Activated CD8-positive, alpha-beta memory T cell treated with anti-CD3 and anti-CD28 coated beads, Interleukin-2, amount 10 ng/mL, durations not matched to agents 7 days and 5 days (primary cell): Measurements from ENCODE around the gene SON. TPM values are rescaled to one million over a fixed set of nuclear protein-coding genes. Genes with fewer than 3 reads are reported as not detected.
"Not testable (repeated sequence)": the region's sequence is repeated elsewhere in the genome, so short reads cannot be mapped to it uniquely, and the experiment has no call there.

Source experiments
- ATAC-seq: fragments of 150-1000 bp; cut with Tn5 transposase; one replicate; pipeline ENCODE4 v1.10.0; 2021; ENCODE audit warnings: moderate library complexity
- CTCF ChIA-PET: fragments of 350-600 bp; sonication (Branson Sonifier 250); formaldehyde crosslinking; loops from one replicate; lab custom pipeline; 2021; ENCODE audit warnings: antibody characterized with exemption; lab: Charles Lee
- DNase-seq: peaks from one replicate; pipeline ENCODE4 v3.0.0-alpha.2; 2020
- H3K27ac Mint-ChIP-seq: one replicate; pipeline ENCODE4 v1.8.0; 2021; ENCODE audit warnings: mild to moderate bottlenecking, mixed read lengths
- H3K27me3 Mint-ChIP-seq: one replicate; pipeline ENCODE4 v1.8.0; 2021; ENCODE audit warnings: mixed read lengths
- H3K36me3 Mint-ChIP-seq: one replicate; pipeline ENCODE4 v1.8.0; 2021; ENCODE audit warnings: mild to moderate bottlenecking, mixed read lengths
- H3K4me1 Mint-ChIP-seq: one replicate; pipeline ENCODE4 v1.8.0; 2021; ENCODE audit warnings: mixed read lengths
- H3K4me3 Mint-ChIP-seq: one replicate; pipeline ENCODE4 v1.8.0; 2021; ENCODE audit warnings: mild to moderate bottlenecking, moderate library complexity, mixed read lengths
- H3K9me3 Mint-ChIP-seq: one replicate; pipeline ENCODE4 v1.8.0; 2022; ENCODE audit warnings: low read depth, mixed read lengths
- total RNA-seq, 2 experiments: library from RNA; stranded (reverse); gene quantifications; one replicate each; pipeline ENCODE4 v1.2.3, GENCODE V29; 2021

The SON gene
- total RNA-seq: 100 to 1,000 TPM; 279 to 363 TPM

- peaks cover 46% of the 10 kb centered on the region for H3K36me3 Mint-ChIP-seq
- CTCF ChIA-PET: interaction anchor here (0.5 to 2.9 kb wide), 8 partner anchors 14 to 63 kb away, joined by 3 to 9 read pairs (median 4); partner anchors contain the start of gene DONSON
- H3K4me1 Mint-ChIP-seq: peaks cover 34% of the 10 kb centered on the region
Measured at GRCh38 chr21:33542640-33543504, at the start of gene SON. SON (plus strand) TSS chr21:33543038; CDS start chr21:33543093, 55 bp downstream.

DNA sequence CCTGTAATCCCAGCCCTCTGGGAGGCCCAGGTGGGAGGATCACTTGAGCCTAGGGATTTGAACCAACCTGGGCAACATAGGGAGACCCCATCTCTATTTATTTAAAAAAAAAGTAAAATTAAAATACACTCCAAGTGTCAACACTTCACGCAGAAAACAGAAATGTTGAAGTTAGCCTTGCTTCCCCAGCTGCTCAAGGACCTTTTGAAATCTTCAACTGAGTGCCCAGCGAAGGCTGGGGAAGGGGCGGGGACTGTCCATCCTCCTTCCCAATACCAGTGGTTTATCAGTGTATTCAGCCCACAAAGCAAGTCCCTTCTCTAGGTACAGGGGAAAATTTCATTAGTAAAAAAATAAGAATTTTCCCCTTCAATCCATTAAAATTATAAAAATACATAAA lies 49.1 kb upstream of the SON start:
- H3K4me3 Mint-ChIP-seq: no peak overlapping the region
- ATAC-seq: no peak
- CTCF ChIA-PET: no interaction called here

More at GRCh38 chr21:33542640-33543504, at the start of gene SON:
- peak within 1 kb of the TSS; percentile 100 for H3K27ac Mint-ChIP-seq
- DNase-seq (peak; percentile 99), ATAC-seq (peak; percentile 94)
- H3K9me3 Mint-ChIP-seq: no peaks in the 10 kb centered on the region
- no peaks in the 10 kb centered on the region for H3K27me3 Mint-ChIP-seq
- H3K4me3 Mint-ChIP-seq: peak within 1 kb of the TSS; percentile 91

GRCh38 chr21:33495743-33496142 lies 47.1 kb upstream of the SON start:
- no peak overlapping the region for H3K4me3 Mint-ChIP-seq
- no peaks in the 10 kb centered on the region for H3K9me3 Mint-ChIP-seq
- ATAC-seq (no peak), DNase-seq (no peak)
- peaks cover 9% of the 10 kb centered on the region for H3K4me1 Mint-ChIP-seq
- peaks cover 15% of the 10 kb centered on the region for H3K27me3 Mint-ChIP-seq
- no peaks in the 10 kb centered on the region for H3K36me3 Mint-ChIP-seq
- H3K27ac Mint-ChIP-seq: no peak overlapping the region
- CTCF ChIA-PET: no interaction called here

More for the DNA sequence above, 49.1 kb upstream of the SON start:
- no peaks in the 10 kb centered on the region for H3K9me3 Mint-ChIP-seq
- H3K36me3 Mint-ChIP-seq: no peaks in the 10 kb centered on the region
- no peak for DNase-seq
- peaks cover 10% of the 10 kb centered on the region for H3K4me1 Mint-ChIP-seq
- peaks cover 15% of the 10 kb centered on the region for H3K27me3 Mint-ChIP-seq
- H3K27ac Mint-ChIP-seq: no peak overlapping the region

- CTCF ChIA-PET: no interaction called here
- H3K9me3 Mint-ChIP-seq: no peaks in the 10 kb centered on the region
- ATAC-seq: no peak
- no peak for DNase-seq
- peaks cover 15% of the 10 kb centered on the region for H3K27me3 Mint-ChIP-seq
- H3K36me3 Mint-ChIP-seq: no peaks in the 10 kb centered on the region
- peaks cover 5% of the 10 kb centered on the region for H3K4me1 Mint-ChIP-seq
- no peak overlapping the region for H3K4me3 Mint-ChIP-seq
- no peak overlapping the region for H3K27ac Mint-ChIP-seq
Measured at GRCh38 chr21:33496345-33496744, 46.5 kb upstream of the SON start.

GRCh38 chr21:33505833-33506232 lies 37.0 kb upstream of the SON start:
- no peak overlapping the region for H3K27ac Mint-ChIP-seq
- no peaks in the 10 kb centered on the region for H3K27me3 Mint-ChIP-seq
- ATAC-seq (no peak), DNase-seq (no peak)
- no peak overlapping the region for H3K4me3 Mint-ChIP-seq
- no peaks in the 10 kb centered on the region for H3K4me1 Mint-ChIP-seq
- H3K36me3 Mint-ChIP-seq: peaks cover 56% of the 10 kb centered on the region
- CTCF ChIA-PET: interaction anchor here (1.8 kb wide), 1 partner anchor 15 kb away, joined by 3 read pairs; the partner anchor contains the start of gene DNAJC28
- no peaks in the 10 kb centered on the region for H3K9me3 Mint-ChIP-seq

- H3K36me3 Mint-ChIP-seq: peaks cover 65% of the 10 kb centered on the region
- not testable (repeated sequence) for H3K27me3 Mint-ChIP-seq, H3K4me3 Mint-ChIP-seq, ATAC-seq, H3K9me3 Mint-ChIP-seq, H3K4me1 Mint-ChIP-seq, H3K27ac Mint-ChIP-seq, DNase-seq
- CTCF ChIA-PET: interaction anchor here (1.5 to 1.8 kb wide), 2 partner anchors 16 to 25 kb away, joined by 3 read pairs; partner anchors contain the start of gene DNAJC28
Measured at GRCh38 chr21:33507003-33507402, 35.8 kb upstream of the SON start.

- no peak for ATAC-seq
- H3K36me3 Mint-ChIP-seq: peaks cover 49% of the 10 kb centered on the region
Measured at GRCh38 chr21:33510826-33511225, 32.0 kb upstream of the SON start.

GRCh38 chr21:33511639-33512038 lies 31.2 kb upstream of the SON start:
- no peaks in the 10 kb centered on the region for H3K9me3 Mint-ChIP-seq
- H3K4me3 Mint-ChIP-seq: no peak overlapping the region
- no peaks in the 10 kb centered on the region for H3K27me3 Mint-ChIP-seq
- peaks cover 51% of the 10 kb centered on the region for H3K36me3 Mint-ChIP-seq
- H3K27ac Mint-ChIP-seq: no peak overlapping the region
- H3K4me1 Mint-ChIP-seq: peaks cover 15% of the 10 kb centered on the region
- CTCF ChIA-PET: no interaction called here
- DNase-seq: no peak
- ATAC-seq: no peak

More at GRCh38 chr21:33510826-33511225, 32.0 kb upstream of the SON start:
- no peak overlapping the region for H3K4me3 Mint-ChIP-seq
- H3K9me3 Mint-ChIP-seq: no peaks in the 10 kb centered on the region
- CTCF ChIA-PET: no interaction called here
- H3K27ac Mint-ChIP-seq: no peak overlapping the region
- H3K4me1 Mint-ChIP-seq: peaks cover 15% of the 10 kb centered on the region
- H3K27me3 Mint-ChIP-seq: no peaks in the 10 kb centered on the region
- DNase-seq: no peak

DNA sequence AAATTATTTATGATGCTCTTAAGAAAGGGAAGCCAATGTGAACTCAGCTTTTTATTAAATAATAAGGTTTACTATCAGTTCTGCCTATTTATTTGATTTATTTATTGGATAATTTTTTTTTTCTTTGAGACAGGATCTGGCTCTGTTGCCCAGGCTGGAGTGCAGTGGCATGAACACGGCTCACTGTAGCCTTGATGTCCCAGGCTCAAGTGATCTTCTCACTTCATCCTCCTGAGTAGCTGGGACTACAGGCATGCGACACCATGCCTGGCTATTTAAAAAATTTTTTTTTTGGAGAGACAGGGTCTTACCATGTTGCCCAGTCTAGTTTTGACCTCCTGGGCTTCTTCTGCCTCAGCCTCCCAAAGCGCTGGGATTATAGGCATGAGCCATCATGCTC lies 30.4 kb upstream of the SON start:
- H3K4me1 Mint-ChIP-seq: peaks cover 15% of the 10 kb centered on the region
- no peak overlapping the region for H3K4me3 Mint-ChIP-seq
- peaks cover 52% of the 10 kb centered on the region for H3K36me3 Mint-ChIP-seq
- no peaks in the 10 kb centered on the region for H3K9me3 Mint-ChIP-seq
- DNase-seq (no peak), ATAC-seq (no peak)
- H3K27me3 Mint-ChIP-seq: no peaks in the 10 kb centered on the region
- H3K27ac Mint-ChIP-seq: no peak overlapping the region
- CTCF ChIA-PET: no interaction called here

- Mint-ChIP-seq H3K9me3 (no peaks in the 10 kb centered on the region), H3K4me3 (no peak overlapping the region), H3K36me3 (peaks cover 51% of the 10 kb centered on the region), H3K27ac (peak overlapping the region; percentile 75), H3K4me1 (peaks cover 15% of the 10 kb centered on the region), H3K27me3 (no peaks in the 10 kb centered on the region)
- DNase-seq (no peak), ATAC-seq (no peak)
- CTCF ChIA-PET: no interaction called here
Measured at GRCh38 chr21:33514229-33514628, 28.6 kb upstream of the SON start.

- DNase-seq (no peak), ATAC-seq (no peak)
- Mint-ChIP-seq H3K4me3 (no peak overlapping the region), H3K4me1 (peaks cover 14% of the 10 kb centered on the region), H3K27me3 (no peaks in the 10 kb centered on the region), H3K36me3 (peaks cover 47% of the 10 kb centered on the region), H3K9me3 (no peaks in the 10 kb centered on the region), H3K27ac (no peak overlapping the region)
- CTCF ChIA-PET: interaction anchor here (0.7 to 5.4 kb wide), 4 partner anchors 15 to 87 kb away, joined by 3 to 16 read pairs (median 4); no protein-coding TSS in a partner anchor
Measured at GRCh38 chr21:33518899-33519298, 23.9 kb upstream of the SON start.

DNA sequence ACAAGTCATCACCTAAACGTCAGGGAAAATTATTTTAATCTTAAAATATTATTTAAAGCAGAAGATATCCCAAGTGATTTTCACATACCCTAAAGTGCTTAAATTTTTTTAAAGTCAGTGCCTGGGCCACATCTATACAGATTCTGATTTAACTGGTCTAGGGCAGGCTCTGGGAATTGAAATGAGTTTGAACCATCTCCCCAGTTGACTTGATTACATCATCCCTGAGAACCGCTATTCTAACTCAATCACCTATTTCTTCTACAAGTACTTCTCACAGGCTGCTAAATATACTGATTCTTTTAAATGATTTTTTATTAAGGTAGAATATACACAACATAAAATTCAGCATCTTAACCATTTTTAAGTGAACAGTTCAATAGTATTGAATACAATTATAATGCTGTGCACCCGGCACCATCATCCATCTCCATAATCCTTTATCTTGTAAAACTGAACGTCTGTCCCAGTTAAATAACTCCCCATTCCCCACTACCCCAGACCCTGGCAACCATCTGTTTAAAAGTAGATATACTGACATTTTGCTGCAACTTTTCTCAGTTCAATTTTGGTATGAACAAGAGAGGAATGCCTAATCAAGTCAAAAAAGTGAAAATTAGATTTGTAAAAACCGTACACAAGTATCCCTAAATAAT lies 20.4 kb upstream of the SON start:
- Mint-ChIP-seq H3K27ac (peak overlapping the region; percentile 9), H3K9me3 (no peaks in the 10 kb centered on the region), H3K36me3 (peaks cover 39% of the 10 kb centered on the region), H3K4me3 (no peak overlapping the region), H3K27me3 (no peaks in the 10 kb centered on the region), H3K4me1 (no peaks in the 10 kb centered on the region)
- CTCF ChIA-PET: no interaction called here
- DNase-seq (no peak), ATAC-seq (no peak)

DNA sequence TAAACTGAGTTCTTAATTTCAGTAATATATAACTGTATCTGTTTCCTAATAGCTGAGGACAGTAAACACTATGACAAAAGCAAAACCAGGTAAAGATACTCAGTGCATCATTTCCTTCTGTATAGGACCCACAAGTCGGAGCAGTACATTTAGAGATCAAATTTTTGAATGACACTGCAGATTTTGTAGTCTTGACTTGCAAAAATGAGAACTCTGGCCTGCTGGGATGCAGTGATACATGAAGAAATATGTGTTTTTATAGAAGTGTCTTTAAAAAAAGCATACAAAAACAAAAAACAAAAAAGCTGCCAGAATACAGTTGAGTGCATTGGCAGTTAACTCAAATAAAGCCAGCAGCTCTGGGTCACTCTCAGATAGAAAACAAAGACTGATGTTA lies 19.9 kb upstream of the SON start:
- no peaks in the 10 kb centered on the region for H3K27me3 Mint-ChIP-seq
- no peaks in the 10 kb centered on the region for H3K4me1 Mint-ChIP-seq
- H3K36me3 Mint-ChIP-seq: peaks cover 41% of the 10 kb centered on the region
- CTCF ChIA-PET: no interaction called here
- ATAC-seq: no peak
- no peak overlapping the region for H3K4me3 Mint-ChIP-seq
- no peak for DNase-seq
- no peaks in the 10 kb centered on the region for H3K9me3 Mint-ChIP-seq
- H3K27ac Mint-ChIP-seq: no peak overlapping the region
